Mucosa of descending colon (tissue), 3 donors: ENCODE measurements around the gene POU2F2. TPM values are rescaled to one million over a fixed set of nuclear protein-coding genes. Genes with fewer than 3 reads are reported as not detected.

Source experiments
- ATAC-seq: fragments of 200-7000 bp; cut with Tn5 transposase; one replicate; pipeline ENCODE4 v1.9.1; 2020; ENCODE audit warnings: mild to moderate bottlenecking, moderate library complexity
- DNase-seq, 3 donors: peaks; one replicate each; pipeline ENCODE4 v3.0.0-alpha.2; 2020
- H3K36me3 ChIP-seq: fragments of 200-600 bp; one replicate; pipeline ENCODE4 v1.8.0; 2021; ENCODE audit warnings: low read depth, mild to moderate bottlenecking
- H3K4me1 ChIP-seq: fragments of 200-600 bp; one replicate; pipeline ENCODE4 v1.8.0; 2021; ENCODE audit warnings: low read depth, mild to moderate bottlenecking
- H3K4me3 ChIP-seq: fragments of 200-600 bp; one replicate; pipeline ENCODE4 v1.8.0; 2021; ENCODE audit warnings: mild to moderate bottlenecking
- H3K9me3 ChIP-seq: fragments of 200-600 bp; one replicate; pipeline ENCODE4 v1.8.0; 2021; ENCODE audit warnings: mild to moderate bottlenecking
- CTCF ChIP-seq: fragments of 200-600 bp; IDR thresholded peaks from one replicate; pipeline ENCODE4 v1.8.0; 2022; ENCODE audit warnings: antibody characterized with exemption, mild to moderate bottlenecking
- intact Hi-C, 2 donors: fragments of 100-400 bp; cut with DNase I in 1 of 2; cut with micrococcal nuclease in 1 of 2; formaldehyde crosslinking; loops; one replicate each; pipeline versions ENCODE4 v1.11.0 to v1.11.1; 2022; cut with DNase I, micrococcal nuclease
- total RNA-seq, 3 donors: library from RNA; stranded (reverse); fragmentation: NEBNext Ultra II Directional in 2 of 3; extraction: Animal tissue kit (Norgen Biotek cat#: 25700) in 2 of 3; gene quantifications; one replicate each; pipeline versions ENCODE4 v1.2.1 to v1.2.4, GENCODE V29; 2021 to 2023
- donor health status: DM: no; HTN: no; CAD: no; lungs with moderate emphysema.
- donor health status: DM: no; HTN: no; CAD: no.
- donor health status: DM: no; HTN: yes; CAD: no.

POU2F2 gene
- total RNA-seq, 3 donors from 2014 or later, result 3.9 to 6.8 (median 6.1) TPM

- no peaks in the 10 kb centered on the region for H3K4me1 ChIP-seq
- no peak for DNase-seq
- ATAC-seq, result no peak
- no peaks in the 10 kb centered on the region for H3K36me3 ChIP-seq
- H3K4me3 ChIP-seq, result no peak overlapping the region
- intact Hi-C loops, result no loop called here
- no peaks in the 10 kb centered on the region for H3K9me3 ChIP-seq
- no peak for TF ChIP-seq CTCF
Observed at GRCh38 chr19:42111811-42112210, 20.4 kb downstream of the POU2F2 start.

DNA sequence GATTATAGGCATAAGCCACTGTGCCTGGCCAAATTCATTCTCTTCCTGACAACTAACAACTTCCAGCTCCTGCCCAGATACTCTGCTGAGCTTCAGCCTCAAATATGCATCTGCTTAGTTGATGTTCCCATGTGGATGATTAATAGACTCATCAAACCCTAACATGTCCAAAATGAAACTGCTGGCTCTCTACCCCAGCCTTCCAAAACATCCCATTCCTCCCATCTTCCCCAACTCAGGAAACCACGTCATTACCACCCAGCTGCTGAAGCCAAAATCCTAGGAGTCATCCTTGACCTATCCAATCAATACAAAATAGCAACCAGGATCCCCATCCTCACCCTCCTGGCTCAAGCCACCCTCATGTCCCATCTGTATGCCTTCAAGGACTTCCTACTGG lies 20.9 kb downstream of the POU2F2 start:
- no peak overlapping the region for H3K4me3 ChIP-seq
- intact Hi-C loops, result no loop called here
- no peaks in the 10 kb centered on the region for H3K9me3 ChIP-seq
- H3K4me1 ChIP-seq, result no peaks in the 10 kb centered on the region
- TF ChIP-seq CTCF, result no peak
- H3K36me3 ChIP-seq, result no peaks in the 10 kb centered on the region
- DNase-seq, result no peak
- ATAC-seq, result no peak

DNA sequence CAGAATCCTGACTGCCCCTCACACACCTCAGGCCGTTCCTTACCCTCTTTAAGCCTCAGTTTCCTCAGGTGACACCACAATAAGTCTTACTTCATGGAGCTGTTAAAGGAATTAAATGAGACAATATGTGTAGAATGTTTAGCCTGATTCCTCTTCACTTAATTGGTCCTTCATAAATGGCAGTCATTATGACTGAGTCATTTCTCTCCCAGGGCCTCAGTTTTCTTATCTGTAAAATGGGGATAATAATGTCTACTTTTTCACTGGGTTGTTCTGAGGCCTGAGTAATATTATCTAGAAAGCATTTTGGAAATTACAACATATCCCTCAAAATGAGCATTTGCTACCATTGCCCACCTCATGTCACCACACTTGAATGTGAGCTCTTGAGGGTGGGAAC lies 21.6 kb downstream of the POU2F2 start:
- Histone ChIP-seq H3K4me1 (no peaks in the 10 kb centered on the region), H3K36me3 (no peaks in the 10 kb centered on the region), H3K4me3 (no peak overlapping the region), H3K9me3 (no peaks in the 10 kb centered on the region)
- no peak for DNase-seq
- TF ChIP-seq CTCF, result no peak
- intact Hi-C loops, result no loop called here
- ATAC-seq, result no peak

DNA sequence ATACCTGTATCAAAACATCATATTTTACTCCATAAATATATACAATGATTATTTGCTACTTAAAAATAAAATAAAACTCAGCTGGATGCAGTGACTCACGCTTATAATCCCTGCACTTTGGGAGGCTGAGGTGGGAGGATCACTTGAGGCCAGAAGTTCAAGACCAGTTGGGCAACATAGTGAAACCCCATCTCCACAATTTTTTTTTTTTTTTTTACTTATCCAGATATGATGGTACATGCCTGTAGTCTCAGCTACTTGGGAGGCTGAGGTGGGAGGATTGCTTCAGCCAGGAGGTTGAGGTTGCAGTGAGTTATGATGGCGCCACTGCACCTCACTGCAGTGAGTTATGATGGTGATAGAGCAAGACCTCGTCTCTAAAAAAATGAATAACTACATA lies 22.4 kb downstream of the POU2F2 start:
- Histone ChIP-seq H3K36me3 (no peaks in the 10 kb centered on the region), H3K9me3 (no peaks in the 10 kb centered on the region), H3K4me3 (no peak overlapping the region), H3K4me1 (no peaks in the 10 kb centered on the region)
- DNase-seq (no peak), ATAC-seq (no peak)
- TF ChIP-seq CTCF, result no peak
- intact Hi-C loops, result no loop called here

- TF ChIP-seq CTCF, result peak; percentile 91
- DNase-seq (peak; percentile 81 to 91 (median 86)), ATAC-seq (peak; percentile 99)
- intact Hi-C loops, result no loop called here
- Histone ChIP-seq H3K4me1 (no peaks in the 10 kb centered on the region), H3K9me3 (no peaks in the 10 kb centered on the region), H3K4me3 (no peak overlapping the region), H3K36me3 (no peaks in the 10 kb centered on the region)
Observed at GRCh38 chr19:42108527-42109389, 23.5 kb downstream of the POU2F2 start.
